ENCODE results near the gene ATXN7L3. TPM values are rescaled to one million over a fixed set of nuclear protein-coding genes. Genes with fewer than 3 reads are reported as not detected.

ATXN7L3 gene
- total and polyA plus RNA-seq, 10 of the 15 experiments (the other 5 are each of a cell fraction or from before 2014, with no cell fraction given), result 0.71 to 78.7 (median 32.7) TPM

- FAIRE-seq, result peak; percentile 35
- Histone ChIP-seq H3K4me2 (ENCODE audit: control insufficient read depth, insufficient read depth) (no peak overlapping the region), H3K27me3 (replicated peaks in 1 of 2; ENCODE audit: control insufficient read depth in 2 of 2, insufficient read depth in 2 of 2, low read length in 1 of 2) (no peaks in the 10 kb centered on the region), H3K9me3 (replicated peaks; ENCODE audit: control insufficient read depth, insufficient read depth, low read length) (no peaks in the 10 kb centered on the region), H3K79me2 (ENCODE audit: control insufficient read depth, insufficient read depth, low read length) (peaks cover 12% of the 10 kb centered on the region), H3K9ac (ENCODE audit: control insufficient read depth, insufficient read depth, low read length) (no peak overlapping the region; the same call in 1 of the 2 replicates), H3K27ac (ENCODE audit: control insufficient read depth, insufficient read depth) (no peak overlapping the region), H3K36me3 (ENCODE audit: control insufficient read depth in 2 of 2, insufficient read depth in 2 of 2, low read length in 1 of 2) (peaks cover 11 to 15% of the 10 kb centered on the region in 2 experiments; a peak in 3 of 4 replicates), H3K4me1 (ENCODE audit: control insufficient read depth, insufficient read depth, low read length) (peaks cover 8% of the 10 kb centered on the region), H3K4me3 (no peak overlapping the region), H4K20me1 (ENCODE audit: control insufficient read depth, insufficient read depth) (no peaks in the 10 kb centered on the region), H2AFZ (ENCODE audit: control insufficient read depth, low read depth, low read length) (no peak overlapping the region)
- TF ChIP-seq RUNX3 (IDR thresholded peaks at IDR 0.05; ENCODE audit: low read length) (0 out of 2 replicates have a peak, but pooled peaks have one; percentile 6), YY1 (IDR thresholded peaks at IDR 0.05; ENCODE audit: low read depth, low read length) (peak; percentile 78), RCOR1 (conservative IDR thresholded peaks at IDR 0.05; ENCODE audit: low read depth, low read length) (no peak), SMC3 (IDR thresholded peaks at IDR 0.05; ENCODE audit: borderline replicate concordance, low read length) (peak; percentile 44), BRCA1 (IDR thresholded peaks at IDR 0.05; ENCODE audit: low read depth, low read length) (no peak), CEBPB (IDR thresholded peaks at IDR 0.05; ENCODE audit: borderline replicate concordance in 1 of 2, low read depth in 2 of 2, low read length in 2 of 2) (peak in 1 of 2 experiments; percentile 62; a peak in 1 of 4 replicates), RAD21 (IDR thresholded peaks at IDR 0.05; ENCODE audit: insufficient read depth, low read depth, low read length) (peak; percentile 58), CREB1 (IDR thresholded peaks at IDR 0.05; ENCODE audit: low read depth) (0 out of 2 replicates have a peak, but pooled peaks have one; percentile 19)
- TF ChIP-seq, protein P1, sequence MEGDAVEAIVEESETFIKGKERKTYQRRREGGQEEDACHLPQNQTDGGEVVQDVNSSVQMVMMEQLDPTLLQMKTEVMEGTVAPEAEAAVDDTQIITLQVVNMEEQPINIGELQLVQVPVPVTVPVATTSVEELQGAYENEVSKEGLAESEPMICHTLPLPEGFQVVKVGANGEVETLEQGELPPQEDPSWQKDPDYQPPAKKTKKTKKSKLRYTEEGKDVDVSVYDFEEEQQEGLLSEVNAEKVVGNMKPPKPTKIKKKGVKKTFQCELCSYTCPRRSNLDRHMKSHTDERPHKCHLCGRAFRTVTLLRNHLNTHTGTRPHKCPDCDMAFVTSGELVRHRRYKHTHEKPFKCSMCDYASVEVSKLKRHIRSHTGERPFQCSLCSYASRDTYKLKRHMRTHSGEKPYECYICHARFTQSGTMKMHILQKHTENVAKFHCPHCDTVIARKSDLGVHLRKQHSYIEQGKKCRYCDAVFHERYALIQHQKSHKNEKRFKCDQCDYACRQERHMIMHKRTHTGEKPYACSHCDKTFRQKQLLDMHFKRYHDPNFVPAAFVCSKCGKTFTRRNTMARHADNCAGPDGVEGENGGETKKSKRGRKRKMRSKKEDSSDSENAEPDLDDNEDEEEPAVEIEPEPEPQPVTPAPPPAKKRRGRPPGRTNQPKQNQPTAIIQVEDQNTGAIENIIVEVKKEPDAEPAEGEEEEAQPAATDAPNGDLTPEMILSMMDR (IDR thresholded peaks at IDR 0.05 in 2 of 3, conservative IDR thresholded peaks at IDR 0.05 in 1 of 3; ENCODE audit: control insufficient read depth in 2 of 3, extremely low read depth in 1 of 3, insufficient read depth in 1 of 3, low read depth in 3 of 3, low read length in 3 of 3), result peak; percentile 52 to 81 (median 76)
- TF ChIP-seq, protein P2, sequence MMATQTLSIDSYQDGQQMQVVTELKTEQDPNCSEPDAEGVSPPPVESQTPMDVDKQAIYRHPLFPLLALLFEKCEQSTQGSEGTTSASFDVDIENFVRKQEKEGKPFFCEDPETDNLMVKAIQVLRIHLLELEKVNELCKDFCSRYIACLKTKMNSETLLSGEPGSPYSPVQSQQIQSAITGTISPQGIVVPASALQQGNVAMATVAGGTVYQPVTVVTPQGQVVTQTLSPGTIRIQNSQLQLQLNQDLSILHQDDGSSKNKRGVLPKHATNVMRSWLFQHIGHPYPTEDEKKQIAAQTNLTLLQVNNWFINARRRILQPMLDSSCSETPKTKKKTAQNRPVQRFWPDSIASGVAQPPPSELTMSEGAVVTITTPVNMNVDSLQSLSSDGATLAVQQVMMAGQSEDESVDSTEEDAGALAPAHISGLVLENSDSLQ (IDR thresholded peaks at IDR 0.05), result peak; percentile 71
- ChIA-PET RAD21 (ENCODE audit: unreplicated experiment) (interaction anchor here (1.1 to 2.2 kb wide), 6 partner anchors 13 to 260 kb away, joined by 5 to 6 read pairs (median 6); partner anchors contain the start of gene UBTF), POLR2A (interaction anchor here (0.5 to 4.9 kb wide), 4 partner anchors 14 to 43 kb away, joined by 5 to 30 read pairs (median 10); partner anchors contain the start of gene TMUB2), CTCF (interaction anchor here (0.6 to 5.6 kb wide), 27 partner anchors 9 to 320 kb away, joined by 3 to 43 read pairs (median 4); partner anchors contain the start of genes GRN and RUNDC3A), SMC1A (ENCODE audit: uncharacterized antibody, unreplicated experiment) (interaction anchor here (0.9 to 2.0 kb wide), 10 partner anchors 17 to 144 kb away, joined by 3 to 15 read pairs (median 4); partner anchors contain the start of genes GRN, SLC25A39 and TMUB2)
- 40% methylated on average over 9 of the region's 9 CpGs for WGBS (ENCODE audit: insufficient coverage, insufficient replicate concordance, low lambda C conversion rate, missing lambda C conversion rate)
- peak; percentile 10 for ATAC-seq
- intact Hi-C loops (cut with micrococcal nuclease; ENCODE audit: unreplicated experiment) (loop anchor here (5.0 kb wide), 1 partner anchor 143 kb away; the partner anchor contains the start of gene GRN), in situ Hi-C loops (cut with MboI) (loop anchor here (5.0 to 25.0 kb wide), 2 partner anchors 123 to 308 kb away; partner anchors contain the start of gene GPATCH8)
- no TSS peak for BruUV-seq (replicated peaks)
- no peak for DNase-seq (ENCODE audit: low read depth, low spot score)
Measured at GRCh38 chr17:44203731-44204440, 4.2 kb upstream of the ATXN7L3 start.
